Measurements from ENCODE around the gene CPNE2.
"Not testable (repeated sequence)": the region's sequence is repeated elsewhere in the genome, so short reads cannot be mapped to it uniquely, and the experiment has no call there.

The CPNE2 gene

DNA sequence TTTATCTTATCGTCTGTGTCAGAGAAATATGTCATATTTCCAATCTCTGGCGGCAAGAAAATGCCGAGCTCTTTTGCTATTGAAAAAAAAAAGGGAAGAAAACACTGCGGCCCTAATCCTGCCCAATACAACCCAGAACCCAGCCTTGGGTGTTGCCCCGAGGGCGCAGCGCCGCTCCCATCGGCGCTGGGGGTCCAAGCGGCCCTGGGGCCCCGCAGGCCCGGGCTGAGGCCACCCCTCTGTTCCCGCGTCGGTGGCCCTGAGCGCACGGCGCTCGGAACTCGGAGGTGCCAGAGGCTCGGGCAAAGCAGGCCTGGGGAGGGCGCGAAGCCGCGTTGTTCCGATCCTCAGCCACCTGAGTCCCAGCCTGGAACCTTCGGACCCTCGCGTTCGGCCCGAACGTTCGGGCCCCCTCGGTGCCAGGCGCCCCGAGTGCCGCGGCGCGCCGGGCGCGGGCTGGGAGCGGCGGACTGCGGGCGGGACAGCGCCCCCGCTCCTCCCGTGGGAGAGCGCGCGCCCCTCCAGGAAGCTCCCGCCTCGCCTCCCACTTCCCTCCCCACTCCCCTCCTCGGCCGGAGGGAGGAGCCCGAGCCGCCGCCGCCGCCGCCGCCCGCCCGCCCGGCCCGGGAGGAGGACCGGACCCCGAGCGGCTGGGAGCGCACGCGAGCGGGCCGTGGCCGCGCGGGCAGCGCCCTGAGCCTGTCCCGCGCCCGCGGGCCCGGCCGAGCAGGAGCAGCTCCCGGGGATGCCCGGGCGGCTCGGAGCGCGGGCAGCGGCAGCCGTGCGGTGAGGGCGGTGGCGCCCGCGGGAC, at the start of gene CPNE2:
Gene CPNE2 (plus strand): TSS at position 609 of the 811 bp plus-strand sequence. CDS start 18,160 bp downstream, outside the sequence.
- in situ Hi-C loops (cut with MboI; ENCODE audit: low sequenced_read_pairs) = no loop called here

DNA sequence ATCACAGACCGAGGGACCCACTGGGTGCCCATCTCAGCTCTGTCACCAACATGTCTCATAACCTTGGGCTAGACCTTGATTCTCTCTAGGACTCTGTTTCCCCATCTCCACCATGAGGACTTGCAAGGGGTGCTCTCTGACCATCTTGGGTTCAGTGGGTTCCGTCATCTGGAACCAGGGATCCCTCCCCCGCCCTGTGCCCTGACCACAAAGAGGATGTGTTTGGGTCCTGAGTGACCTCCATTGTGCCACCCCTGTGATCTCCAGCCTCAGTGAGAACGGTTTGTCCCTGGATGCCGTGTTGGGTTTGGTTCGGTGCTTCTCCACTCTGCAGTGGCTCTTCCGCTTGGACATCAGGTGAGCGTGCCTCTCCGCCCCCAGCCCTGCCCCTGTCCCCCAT, 49.1 kb upstream of the CPNE2 start:
- in situ Hi-C loops (cut with MboI; ENCODE audit: low sequenced_read_pairs) = no loop called here

DNA sequence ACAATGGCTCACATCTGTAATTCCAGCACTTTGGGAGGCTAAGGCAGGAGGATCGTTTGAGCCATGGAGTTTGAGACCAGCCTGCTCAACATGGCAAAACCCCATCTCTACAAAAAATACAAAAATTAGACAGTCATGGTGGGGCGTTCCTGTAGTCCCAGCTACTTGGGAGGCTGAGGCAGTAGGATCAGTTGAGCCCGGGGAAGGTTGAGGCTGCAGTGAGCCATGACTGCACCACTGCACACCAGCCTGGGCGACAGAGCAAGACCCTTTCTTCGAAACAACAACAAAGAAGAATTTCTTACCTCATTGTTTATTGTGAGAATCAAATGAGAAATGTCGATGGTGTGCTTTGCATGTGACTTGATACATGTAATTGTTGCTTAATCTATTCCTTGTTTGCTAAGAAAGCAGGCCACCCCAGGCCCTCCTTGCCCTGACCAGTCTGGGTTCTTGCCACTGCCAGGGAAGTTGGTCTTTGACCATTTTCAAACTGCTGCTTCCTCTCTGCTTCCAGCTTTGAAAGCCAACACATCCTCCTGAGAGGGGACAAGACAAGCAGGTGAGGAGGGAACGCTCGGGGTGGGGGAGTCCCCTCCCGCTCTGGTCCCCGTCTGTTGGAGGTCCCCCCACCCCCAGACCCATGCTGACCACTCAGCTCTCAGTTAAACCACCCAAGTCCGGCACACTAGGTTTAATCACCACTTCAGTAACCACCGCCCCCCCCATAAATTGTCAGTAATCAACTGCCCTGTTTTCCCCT, 47.3 kb upstream of the CPNE2 start:
- in situ Hi-C loops (cut with MboI; ENCODE audit: low sequenced_read_pairs) = no loop called here

DNA sequence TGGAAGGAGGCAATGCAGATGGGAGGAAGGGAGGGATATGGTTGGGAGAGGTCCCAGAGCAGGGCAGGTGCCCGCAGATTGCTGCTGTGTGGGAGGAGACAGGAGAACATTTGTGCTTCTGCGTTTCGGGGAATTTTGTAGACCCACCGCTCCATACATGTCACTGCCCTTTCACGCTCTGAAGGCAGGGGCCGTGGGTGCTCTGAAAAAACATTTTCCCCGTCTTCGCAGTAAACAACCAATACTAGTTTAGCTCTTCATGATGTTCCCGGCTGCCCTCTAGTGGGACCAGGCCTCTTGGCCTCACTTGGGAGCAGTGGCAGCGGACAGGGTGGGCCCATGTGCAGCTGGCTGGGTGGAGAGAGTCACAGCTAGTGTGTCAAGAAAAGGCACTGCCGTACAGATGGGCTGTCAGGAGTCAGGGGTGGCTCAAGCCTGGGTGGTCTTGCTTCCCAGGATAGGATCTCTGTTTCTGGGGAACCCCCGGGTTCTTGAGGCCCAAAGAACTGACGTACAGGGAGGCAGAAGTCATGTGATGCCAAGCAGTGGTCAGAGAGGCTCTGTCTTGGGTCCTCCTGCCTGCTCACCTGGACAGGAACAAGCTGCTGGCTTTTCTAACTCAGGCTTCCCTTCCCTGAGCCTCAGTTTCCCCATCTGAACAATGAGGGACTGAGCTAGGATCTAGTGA, 46.5 kb upstream of the CPNE2 start:
- in situ Hi-C loops (cut with MboI; ENCODE audit: low sequenced_read_pairs) = no loop called here

DNA sequence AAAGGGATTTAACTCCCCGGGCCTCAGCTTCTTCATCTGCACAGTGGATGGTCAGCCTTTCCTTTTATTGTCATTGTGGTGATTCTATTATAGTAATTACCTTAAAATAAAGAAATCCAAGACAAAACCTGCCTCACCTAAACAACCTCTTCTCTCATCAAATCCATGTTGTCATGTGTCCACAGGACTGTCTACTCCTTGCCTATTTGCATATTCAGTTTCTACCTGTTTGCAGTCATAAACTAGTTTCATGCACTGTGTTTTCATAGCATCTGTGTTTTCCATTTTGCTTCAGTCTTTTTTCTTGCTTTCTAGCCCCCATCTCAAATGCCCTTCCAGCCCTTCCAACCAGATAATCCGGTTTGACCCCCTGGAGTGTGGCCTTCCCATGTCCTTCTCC, 44.3 kb upstream of the CPNE2 start:
- in situ Hi-C loops (cut with MboI; ENCODE audit: low sequenced_read_pairs) = no loop called here

DNA sequence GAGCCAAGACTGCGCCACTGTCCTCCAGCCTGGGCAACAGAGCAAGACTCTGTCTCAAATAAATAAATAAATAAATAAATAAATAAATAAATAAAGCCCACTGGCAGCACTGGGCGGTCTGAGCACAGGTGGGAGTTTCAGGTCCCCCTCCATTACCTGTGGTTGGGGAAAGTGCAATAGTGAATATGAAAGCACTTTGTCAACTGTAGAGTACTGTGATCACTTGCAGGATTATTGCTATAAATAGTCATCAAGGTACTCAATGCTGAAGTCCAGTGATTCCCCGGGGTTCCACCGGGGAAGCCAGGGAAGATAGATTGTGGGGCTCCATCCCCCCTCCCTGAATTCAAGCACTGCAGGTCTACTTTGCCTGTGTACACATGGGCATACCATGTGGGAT, 42.7 kb upstream of the CPNE2 start:
- in situ Hi-C loops (cut with MboI; ENCODE audit: low sequenced_read_pairs) = no loop called here

DNA sequence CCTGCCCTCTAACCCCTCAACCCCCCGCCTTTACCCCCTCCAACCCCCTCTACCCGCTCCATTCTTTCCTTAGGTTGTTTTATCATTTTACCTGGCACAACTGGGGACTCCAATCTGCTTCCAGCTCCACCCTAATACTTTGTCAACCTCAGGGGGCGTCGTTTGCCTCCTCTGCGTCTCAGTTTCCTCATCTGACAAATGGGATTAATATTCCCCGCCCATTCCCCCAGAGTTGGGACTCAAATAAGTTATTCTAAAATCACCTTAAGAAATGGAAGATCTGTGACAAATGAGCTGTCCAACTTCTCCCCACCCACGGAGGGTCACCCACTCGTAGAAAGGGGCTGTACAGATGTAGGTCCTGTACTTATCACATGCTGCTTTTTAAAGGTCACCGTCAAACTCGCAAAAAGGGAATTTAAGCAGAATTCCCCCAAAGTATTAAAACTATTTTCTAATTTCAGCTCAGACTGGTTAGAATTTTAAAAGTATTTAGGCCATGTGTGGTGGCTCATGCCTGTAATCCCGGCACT, 40.6 kb upstream of the CPNE2 start:
- in situ Hi-C loops (cut with MboI; ENCODE audit: low sequenced_read_pairs) = no loop called here

DNA sequence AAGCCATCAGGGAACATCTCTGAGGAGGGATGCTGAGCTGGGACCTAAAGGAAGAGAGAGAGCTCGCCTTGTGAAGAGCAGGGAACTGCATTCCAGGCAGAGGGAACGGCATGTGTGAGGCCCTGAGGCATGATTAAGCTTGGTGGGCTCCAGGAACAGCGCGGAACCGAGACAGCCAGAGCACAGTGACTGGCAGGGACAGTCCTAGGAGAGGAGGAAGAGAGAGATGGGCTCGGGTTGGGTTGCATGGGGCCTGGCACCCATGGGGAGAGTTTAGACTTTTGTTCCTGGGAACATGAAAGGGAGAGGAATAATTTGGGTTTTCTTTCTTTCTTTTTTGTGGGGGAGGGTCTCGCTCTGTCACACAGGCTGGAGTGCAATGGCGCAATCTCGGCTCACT, 39.2 kb upstream of the CPNE2 start:
- in situ Hi-C loops (cut with MboI; ENCODE audit: low sequenced_read_pairs) = no loop called here

DNA sequence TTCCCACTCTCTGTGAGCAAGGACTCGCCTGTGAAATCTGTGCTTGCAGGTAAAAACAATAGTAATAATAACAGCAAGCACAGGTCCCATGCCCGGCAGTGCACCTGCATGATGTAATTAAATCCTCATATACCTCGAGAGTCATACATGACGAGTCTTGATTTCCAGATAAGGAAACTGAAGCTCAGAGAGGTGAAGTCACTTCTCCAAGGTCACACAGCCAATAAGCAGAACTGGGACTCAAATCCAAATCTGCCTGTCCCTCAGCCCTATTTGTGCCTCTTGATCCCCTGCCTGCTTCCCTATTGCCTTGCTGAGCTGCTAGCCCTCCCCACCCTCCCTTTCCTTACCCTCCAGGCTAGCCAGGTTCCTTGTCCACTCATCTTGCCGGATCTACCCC, 38.0 kb upstream of the CPNE2 start:
- in situ Hi-C loops (cut with MboI; ENCODE audit: low sequenced_read_pairs) = no loop called here

DNA sequence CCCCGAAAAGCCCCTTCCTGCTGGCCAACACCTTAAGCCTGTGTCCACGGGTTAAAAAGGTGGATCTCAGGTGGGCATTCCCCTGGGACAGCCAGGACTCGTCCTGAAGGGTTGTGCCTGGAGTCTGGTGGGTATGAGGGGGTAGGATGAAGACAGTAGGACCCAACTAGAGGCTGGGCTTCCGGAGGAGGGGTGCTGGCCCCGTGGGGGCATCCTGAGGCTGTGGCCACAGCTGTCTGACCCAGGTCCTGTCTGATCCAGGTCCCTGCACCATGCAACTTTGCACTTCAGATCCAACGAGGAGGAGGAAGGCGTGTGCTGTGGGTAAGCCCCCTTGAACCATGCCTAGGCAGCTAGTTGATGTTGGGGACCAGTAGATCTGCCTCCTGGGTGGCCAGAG, 37.6 kb upstream of the CPNE2 start:
- in situ Hi-C loops (cut with MboI; ENCODE audit: low sequenced_read_pairs) = no loop called here

DNA sequence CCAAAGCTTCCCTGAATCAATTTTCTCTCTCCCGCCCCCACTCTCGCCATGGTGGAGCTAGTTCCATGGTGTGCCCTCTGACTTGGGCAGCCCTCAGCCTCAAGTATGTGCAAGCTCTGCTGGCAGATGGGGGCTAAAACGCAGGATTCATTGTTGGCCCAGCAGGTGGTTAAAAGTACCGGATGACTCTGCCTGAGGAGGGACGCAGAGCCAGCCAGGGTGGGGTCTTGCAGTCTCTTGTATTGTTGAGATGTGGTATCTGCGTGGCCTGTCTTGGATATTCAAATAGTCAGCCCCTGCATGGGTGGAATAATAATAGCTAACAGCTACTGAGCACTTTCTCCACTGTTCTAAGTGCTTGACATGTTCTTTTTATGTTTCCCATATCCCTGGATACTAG, 36.7 kb upstream of the CPNE2 start:
- in situ Hi-C loops (cut with MboI; ENCODE audit: low sequenced_read_pairs) = no loop called here

DNA sequence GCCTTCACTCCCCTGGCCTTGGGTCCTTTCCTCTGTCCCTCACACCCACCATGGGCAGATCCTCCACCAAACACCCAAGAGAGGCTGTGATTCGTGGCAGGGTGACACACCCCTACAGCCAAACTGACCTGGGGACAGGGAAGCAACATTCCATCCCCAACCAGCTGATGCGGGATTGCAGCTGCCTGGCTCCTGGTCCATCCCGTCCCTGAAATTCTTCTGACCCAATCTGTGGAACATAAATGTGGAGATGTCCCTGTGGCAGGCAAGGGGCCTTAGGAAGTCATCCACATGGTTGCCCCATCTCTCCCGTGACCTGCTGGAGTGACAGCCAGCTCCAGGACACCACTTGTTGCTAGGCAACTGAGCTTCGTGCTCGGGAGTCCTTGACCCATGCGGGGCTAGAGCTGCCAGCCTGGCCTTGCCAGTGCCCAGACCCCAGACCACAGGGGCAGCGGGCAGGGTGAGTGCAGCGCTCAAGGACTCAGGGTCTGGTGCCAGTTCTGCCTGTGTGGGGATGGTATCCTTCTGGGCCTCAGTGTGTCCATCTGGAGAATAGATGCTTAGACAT, 34.0 kb upstream of the CPNE2 start:
- in situ Hi-C loops (cut with MboI; ENCODE audit: low sequenced_read_pairs) = no loop called here

DNA sequence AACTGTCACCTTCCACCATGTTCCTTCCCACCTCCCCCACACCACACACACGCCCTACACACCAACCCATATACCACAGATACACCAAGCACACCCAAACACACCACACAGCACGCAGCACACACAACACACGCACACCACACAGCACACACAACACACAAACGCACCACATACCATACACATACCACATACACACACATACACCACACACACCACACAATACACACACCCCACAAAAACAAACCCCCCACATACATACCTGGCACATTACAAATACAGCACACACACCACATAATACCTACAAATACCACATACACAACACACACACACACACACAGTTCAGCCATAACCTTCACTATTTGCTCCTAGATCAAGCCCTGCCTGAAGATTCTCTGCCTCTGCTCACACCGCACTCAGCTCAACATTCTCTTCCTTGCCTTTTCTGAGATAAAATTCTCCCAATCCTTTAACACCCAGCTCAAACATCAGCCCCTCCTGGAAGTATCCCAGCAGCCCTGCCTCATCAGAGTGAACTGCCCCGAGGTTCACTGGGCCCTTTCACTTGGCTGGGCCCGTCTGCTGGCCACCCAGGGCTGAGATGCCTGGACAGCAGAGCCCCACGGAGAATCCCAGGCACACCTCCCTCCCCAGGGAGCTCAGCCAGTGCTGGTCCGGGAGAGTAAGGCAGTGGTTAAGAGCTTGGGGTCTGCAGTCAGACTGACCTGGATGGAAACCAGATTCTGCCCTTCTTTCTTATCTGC, 31.9 kb upstream of the CPNE2 start:
- in situ Hi-C loops (cut with MboI; ENCODE audit: low sequenced_read_pairs) = no loop called here

DNA sequence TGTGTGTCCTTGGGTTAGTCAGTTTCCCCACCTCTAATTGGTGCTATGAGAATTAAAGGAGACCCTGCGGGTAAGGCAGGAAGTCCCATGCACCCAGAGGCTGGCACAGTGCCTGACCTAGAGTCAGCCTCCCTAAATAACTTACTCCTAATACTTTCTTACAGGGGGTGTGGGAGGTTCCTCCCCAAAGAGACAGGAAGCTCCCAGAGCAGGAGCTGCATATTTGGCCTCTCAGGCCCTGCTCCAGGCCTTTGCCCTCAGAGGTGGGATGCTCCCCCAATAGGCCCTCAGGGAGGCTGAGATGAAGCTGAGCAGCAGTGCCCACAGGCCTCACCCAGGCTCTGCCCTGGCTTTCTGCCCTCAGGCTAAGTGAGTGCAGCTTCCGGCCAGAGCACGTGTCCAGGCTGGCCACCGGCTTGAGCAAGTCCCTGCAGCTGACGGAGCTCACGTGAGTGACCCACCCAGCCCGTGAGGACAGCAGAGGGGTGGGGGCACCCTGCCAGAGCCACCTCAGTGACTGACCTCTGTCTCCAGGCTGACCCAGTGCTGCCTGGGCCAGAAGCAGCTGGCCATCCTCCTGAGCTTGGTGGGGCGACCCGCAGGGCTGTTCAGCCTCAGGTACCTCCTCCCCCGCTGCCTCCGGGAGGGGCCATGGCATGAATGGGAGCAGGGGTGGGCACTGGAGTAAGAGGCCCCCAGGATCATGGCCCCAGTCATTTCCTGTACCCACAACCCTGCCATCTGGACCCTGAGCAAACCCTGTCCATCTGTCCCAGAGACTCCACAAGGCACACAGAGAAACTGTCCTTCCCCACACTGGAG, 31.1 kb upstream of the CPNE2 start:
- in situ Hi-C loops (cut with MboI; ENCODE audit: low sequenced_read_pairs) = no loop called here

DNA sequence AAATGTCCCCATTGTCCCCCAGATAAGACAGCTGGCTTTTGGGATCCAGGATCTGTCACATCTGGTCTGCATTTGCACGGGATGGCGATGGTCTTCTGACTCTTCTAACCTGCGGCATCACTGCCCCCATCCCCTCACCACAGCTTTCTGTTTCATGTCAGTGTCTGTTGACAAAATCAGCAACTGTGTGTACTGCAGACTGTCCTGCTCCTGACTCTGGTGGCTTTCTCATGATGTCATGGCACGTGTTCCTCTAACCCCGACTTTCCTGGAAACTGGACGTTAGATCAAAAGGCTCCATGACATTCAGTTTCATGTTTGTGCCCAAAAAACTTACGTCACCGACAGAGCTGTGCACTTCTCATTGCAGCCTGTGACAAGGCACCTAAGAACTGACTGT, 30.1 kb upstream of the CPNE2 start:
- in situ Hi-C loops (cut with MboI; ENCODE audit: low sequenced_read_pairs) = no loop called here

DNA sequence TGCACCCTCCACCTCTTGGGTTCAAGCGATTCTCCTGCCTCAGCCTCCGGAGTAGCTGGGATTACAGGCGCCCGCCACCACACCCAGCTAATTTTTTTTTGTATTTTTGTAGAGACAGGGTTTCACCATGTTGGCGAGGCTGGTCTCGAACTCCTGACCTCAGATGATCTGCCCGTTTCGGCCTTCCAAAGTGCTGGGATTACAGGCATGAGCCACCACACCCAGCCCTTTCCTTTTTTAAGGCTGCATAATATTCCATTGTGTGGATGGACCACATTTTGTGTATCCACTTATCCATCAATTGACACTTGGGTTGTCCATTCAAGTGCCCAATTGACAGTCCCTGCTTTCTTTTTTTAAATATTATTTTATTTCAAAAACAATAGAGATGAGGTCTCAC, 29.2 kb upstream of the CPNE2 start:
- in situ Hi-C loops (cut with MboI; ENCODE audit: low sequenced_read_pairs) = not testable (repeated sequence)

DNA sequence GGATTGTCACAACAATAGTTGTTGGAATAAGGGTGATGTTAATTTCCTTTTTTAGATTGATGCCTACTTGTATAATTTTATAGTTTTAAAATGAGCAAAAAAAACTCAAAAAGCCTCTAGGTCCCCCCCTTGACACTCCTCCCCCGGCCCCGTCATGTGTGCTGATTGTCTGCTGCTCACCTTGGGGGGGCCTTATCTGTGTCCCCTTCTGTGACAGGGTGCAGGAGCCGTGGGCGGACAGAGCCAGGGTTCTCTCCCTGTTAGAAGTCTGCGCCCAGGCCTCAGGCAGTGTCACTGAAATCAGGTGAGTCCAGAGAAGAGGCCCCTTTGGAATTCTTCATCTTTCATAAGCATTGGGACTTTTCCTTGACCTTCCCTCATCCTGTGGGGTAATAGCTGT, 27.4 kb upstream of the CPNE2 start:
- in situ Hi-C loops (cut with MboI; ENCODE audit: low sequenced_read_pairs) = no loop called here

DNA sequence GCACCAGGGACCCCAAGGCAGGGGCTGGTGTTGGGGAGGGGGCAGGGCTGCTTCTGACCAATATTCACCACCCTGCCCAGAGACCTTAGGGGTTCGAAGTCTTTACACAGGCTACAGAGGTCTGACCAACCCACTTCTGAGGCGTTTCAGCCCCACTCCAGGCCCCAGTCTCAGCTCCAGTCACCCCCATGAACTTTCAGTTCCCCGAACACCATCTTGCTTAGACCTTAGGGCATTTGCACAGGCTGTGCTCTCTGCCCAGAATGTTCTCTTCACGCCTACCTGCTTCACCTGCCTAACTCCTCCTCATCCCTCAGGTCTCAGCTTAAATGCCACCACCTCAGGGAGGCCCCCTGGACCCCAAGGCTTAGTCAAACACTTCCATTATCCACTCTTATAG, 25.8 kb upstream of the CPNE2 start:
- in situ Hi-C loops (cut with MboI; ENCODE audit: low sequenced_read_pairs) = no loop called here

DNA sequence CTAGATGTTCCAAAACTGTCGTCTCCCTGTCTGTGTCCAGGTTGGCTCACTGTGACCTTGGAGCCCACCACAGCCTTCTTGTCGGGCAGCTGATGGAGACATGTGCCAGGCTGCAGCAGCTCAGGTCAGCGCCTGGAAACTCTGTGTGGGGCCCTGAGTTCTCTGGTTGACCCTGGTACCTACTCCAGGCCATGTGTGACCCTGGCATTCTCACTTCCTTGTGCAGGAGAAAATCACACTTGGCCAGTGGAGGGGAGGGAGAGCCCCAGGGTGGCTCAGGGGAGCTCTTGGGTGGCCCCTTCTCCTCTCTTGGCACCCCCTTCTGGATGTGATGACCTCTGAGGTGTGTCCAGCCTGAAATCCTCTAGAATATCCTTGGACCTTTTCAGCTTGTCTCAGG, 25.0 kb upstream of the CPNE2 start:
- in situ Hi-C loops (cut with MboI; ENCODE audit: low sequenced_read_pairs) = no loop called here

DNA sequence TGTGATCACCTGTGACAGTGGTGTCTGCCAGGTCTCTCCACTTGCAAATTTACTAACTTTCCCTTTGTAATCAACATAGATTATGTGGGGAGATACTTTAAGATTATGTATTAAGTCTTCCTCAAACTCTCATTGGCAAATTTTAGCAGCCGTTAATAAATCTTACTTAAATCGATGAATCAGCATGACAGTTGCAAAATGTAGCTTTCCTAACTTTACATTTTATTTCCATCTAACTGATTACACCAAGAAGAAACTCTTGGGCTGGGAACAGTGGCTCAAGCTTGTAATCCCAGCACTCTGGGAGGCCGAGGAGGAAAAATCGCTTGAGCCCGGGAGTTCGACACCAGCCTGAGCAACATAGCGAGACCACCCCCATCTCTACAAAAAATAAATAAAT, 23.3 kb upstream of the CPNE2 start:
- in situ Hi-C loops (cut with MboI; ENCODE audit: low sequenced_read_pairs) = no loop called here

Measured in HL-60/S4 treated with retinoic acid at 250 ng/mL for 4 days and 3 days (cell line).